CD4-positive, alpha-beta T cell treated with Interleukin-6 at 100 ng/mL for 8 hours (primary cell): ENCODE measurements around the gene MTX2.
"Not testable (repeated sequence)": the region's sequence is repeated elsewhere in the genome, so short reads cannot be mapped to it uniquely, and the experiment has no call there.

Experiments used
- DNase-seq: peaks from one replicate; pipeline ENCODE4 v3.0.0-alpha.2; 2020; ENCODE audit warnings: mixed read lengths, low spot score

MTX2 gene

DNA sequence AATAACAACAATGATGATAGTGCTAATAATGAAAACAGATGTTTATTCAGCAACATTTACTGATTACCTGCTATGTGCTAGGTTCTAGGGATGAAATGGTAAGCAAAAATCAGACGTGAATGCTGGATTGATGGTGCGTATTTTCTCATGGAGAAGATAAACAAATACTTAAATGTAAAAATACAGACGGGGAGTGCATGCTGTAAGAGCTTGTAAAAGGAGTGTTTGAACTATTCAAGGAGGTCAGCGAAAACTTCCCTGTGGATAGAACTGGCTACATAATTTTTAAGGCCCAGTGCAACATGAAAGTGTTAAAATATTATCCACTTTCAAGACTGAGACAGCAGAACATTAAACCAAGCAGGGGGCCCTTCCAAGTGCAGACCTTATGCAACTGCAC lies 22.1 kb downstream of the MTX2 start:
- DNase-seq: no peak

DNA sequence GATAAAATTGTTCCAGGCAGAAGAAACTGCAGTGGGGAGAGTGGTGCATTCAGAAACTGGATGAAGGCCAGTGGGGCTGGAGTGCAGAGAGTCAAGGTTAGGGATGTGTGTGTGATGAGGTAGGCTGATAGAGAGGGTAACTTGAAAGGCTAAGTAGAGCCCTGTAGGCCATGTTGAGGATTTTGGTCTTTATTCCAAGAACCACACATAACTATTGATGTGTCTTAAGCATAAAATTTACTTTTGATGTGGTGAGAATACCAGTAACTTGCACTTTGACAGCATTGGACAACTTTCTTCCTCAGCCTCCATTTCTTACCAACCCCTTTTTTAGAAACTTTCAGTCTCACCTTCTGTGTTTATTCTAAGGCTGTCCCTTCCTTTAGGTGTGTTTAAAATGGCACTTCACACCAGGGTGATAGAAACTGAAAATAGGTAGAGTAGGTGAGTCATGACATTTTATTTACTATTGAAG lies 22.6 kb downstream of the MTX2 start:
- DNase-seq: no peak

DNA sequence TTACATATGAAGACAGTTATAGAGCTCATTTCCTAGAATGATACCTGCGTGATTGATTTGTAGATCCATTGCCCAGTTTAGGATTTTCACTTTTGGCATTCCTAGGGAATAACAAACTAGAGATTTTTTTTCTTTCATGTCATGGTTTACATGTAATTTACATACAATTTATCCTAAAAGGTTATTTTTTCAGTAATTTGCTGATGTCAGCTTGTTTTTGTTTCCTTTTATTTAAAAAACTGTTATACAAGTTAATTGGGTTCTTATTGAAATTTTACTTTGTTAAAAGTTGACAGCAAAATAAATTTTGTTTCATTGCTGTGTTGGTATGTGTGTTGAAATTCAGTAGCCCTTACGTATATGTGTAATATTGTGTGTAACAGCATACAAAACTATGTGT lies 23.4 kb downstream of the MTX2 start:
- DNase-seq: no peak

DNA sequence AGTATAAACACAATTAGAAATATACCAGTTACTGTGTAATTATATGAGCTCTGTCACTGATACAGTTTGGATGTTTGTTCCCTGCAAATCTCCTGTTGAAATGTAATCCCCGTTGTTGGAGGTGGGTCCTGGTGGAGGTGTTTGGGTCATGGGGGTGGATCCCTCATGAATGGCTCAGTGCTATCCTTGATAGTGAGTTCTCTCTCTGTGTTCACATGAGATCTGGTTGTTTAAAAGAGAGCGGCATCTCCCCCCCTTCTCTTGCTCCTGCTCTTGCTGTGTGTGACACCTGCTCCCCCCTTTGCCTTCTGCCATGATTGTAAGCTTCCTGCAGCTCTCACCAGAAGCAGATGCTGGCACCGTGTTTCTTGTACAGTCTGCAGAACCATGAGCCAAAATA lies 24.1 kb downstream of the MTX2 start:
- no peak for DNase-seq

DNA sequence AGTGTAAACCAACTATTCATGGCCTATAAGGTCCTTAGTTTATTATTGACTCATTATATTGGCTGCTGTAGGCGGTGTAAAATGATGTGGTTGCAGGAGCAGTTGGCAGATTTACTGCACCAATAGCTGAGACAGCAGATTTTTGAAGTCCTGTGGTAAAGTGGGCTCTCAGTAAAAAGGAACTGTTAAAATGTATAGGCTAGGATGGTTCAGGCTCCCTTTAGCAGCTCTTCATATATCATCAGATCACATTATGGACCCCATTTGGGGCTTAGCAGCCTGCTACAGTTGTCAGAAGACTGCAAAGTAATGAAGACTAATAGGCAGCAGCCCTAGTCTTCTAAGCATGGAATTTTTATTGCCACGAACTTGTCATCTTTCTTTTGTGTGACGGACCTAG lies 27.8 kb downstream of the MTX2 start:
- DNase-seq: no peak

DNA sequence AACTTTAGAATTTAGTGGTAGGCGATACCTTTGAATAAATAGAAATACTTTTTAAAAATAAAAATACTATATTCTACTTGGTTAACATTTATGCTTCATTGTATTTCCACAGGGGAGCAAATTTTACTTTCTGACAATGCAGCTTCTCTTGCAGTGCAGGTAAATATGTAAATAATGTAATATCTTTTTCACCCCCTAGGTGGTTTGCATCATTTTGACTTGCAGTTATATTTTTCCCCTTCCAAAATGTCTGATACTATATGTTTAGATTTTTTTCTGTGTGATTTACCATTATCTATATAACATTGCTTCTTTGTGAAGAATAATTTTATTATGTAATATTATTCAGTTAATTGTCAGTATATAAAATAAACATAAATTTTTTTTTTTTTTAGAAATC lies 28.5 kb downstream of the MTX2 start:
- no peak for DNase-seq

DNA sequence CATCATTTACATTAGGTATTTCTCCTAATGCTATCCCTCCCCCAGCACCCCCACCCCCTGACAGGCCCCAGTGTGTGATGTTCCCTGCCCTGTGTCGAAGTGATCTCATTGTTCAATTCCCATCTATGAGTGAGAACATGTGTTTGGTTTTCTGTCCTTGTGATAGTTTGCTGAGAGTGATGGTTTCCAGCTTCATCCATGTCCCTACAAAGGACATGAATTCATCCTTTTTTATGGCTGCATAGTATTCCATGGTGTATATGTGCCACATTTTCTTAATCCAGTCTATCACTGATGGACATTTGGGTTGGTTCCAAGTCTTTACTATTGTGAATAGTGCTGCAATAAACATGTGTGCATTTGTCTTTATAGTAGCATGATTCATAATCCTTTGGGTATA lies 36.8 kb downstream of the MTX2 start:
- DNase-seq: not testable (repeated sequence)

DNA sequence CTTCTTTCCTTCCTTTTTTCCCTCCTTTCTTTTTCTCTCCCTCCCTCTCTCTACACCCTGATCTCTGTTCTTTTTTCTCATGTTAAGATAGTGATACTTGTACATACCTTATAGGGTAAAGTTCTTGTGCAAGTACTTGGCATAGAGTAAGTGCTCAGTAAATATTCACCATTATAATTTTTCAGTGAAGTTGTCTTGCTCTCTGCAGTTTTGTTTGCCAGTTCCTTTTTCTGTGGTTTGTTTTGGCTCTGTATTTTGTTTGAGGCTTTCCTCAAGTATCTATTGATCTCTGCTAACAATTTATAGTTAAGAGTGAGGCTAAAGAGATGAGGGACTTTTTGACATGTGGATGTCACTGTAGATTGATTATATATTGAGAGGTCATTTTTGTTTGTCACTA lies 48.0 kb downstream of the MTX2 start:
- no peak for DNase-seq

DNA sequence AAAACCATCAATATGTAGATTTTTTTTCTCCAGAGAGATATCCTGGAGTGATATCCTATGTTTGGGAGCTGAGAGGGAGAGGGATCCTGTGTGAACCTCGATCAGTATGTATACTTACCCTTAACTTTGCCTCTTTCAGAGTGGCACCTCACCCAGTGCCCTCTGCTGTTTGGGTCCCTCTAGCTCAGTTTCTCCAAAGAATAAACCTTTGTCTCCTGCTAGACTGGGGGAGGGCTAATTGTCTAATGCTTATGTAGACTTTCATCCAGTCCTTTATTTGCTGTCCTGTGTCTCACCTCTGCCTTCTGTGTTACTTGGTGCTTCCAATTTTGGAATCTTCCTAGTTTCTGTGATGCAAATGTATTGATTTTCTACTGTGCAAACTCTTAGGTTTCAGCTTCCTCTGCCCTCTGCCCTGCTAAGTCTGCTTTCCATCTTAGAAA lies 48.4 kb downstream of the MTX2 start:
- DNase-seq: no peak

DNA sequence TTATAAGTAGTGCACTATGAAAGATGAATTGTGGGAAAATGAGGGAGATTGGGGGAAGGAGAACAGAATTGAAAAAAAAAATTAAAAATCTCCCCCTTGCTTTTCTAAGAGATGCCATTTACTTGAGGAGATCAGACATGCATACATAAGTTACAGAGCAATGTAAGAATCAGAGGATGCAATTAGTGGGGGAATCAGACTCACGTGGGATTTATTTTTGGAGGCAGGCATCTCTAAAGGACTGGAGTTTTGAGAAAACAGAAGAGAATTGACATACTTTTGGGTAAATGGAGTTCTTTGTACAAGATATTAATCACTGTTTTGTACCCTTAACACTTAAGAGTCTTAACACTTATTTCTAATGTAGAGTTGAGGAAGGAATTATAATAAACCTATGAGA lies 52.7 kb downstream of the MTX2 start:
- no peak for DNase-seq

DNA sequence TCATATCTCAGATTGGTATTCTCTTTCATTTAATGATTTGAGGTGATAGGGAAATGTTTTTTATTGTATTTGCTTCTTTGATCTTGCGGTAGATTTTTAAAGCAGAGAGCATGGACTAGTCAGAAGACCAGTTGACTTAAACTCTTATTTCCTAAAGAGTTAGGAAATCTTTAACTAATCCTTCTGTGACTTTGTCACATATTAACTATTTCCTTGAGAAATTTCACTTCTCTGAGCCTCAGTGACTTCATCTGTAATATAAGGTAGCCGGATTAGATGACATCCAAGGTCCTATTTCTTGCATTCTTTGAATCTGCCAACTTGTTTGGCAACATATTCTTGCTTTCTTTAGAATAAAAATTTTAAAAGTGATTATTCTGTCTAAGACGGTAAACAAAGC lies 55.6 kb downstream of the MTX2 start:
- no peak for DNase-seq

DNA sequence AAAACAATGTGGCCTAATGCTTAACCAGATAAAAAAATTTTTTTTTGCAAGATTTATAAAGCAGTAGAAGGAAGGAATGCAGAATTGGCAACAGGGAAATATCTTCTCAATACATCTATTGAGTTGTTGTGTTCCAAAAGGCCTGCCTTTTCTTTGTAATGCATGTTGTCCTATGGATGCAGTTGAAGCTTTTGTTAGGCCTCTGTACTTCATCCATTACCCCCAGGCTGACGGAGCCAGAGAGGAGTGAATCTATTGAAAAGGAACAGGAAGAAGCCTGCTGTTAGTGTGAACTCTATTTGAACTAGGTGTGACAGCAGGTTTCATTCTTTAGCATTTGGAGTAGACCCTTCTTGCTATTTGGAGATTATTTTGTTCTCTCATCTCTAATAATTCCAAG lies 56.5 kb downstream of the MTX2 start:
- DNase-seq: no peak

DNA sequence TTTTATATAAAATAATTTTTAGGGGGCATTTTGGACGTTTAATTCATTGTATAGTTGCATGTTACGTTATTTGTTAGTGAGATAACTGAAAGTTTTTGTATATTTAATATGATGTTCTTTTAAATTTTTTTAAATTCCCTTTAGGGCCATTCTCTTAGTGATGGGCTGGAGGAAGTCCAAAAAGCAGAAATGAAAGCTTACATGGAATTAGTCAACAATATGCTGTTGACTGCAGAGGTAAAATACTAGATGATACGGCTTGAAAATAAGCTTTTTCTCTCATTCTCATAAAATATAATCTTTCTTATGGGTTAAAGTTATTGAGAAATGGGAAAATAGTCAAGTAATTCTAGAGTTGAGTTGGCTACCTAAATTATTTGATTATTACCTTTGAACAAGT lies 58.9 kb downstream of the MTX2 start:
- DNase-seq: no peak

DNA sequence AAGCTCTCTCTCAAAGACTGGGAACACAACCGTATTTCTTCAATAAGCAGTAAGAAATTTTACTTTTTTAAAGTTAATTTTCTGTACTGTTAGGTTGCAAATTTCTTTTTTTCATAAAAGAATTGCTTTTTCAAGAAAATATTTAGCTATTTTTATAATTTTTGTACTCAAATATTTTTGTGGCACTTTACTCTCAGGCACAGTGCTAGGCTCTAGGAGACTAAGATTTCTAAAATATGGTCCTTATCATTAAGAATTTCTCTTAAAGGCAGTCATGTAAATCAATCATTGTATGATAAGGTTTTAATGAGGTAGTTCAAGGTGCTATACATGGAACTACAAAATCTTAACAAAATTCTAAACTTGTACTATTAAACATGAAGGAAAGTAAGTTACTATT lies 61.4 kb downstream of the MTX2 start:
- no peak for DNase-seq

DNA sequence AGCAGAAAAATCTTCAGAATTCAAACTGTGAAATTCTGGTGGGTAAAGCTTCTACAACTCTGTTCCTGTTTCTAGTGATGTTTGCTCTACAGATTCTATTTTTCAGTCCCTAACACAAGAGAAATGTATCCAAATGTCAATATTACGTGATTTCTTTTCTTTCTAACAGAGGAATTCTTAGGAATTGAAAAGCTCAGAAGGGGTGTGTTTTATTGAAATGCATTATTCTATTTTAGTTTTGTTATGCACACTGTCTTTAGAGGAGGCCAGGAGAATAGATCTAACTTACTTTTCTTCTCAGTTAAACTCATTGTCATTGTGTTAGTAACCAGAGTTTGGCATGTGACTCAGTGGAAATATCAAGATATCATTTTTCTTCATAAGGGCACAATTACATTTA lies 62.4 kb downstream of the MTX2 start:
- DNase-seq: no peak

DNA sequence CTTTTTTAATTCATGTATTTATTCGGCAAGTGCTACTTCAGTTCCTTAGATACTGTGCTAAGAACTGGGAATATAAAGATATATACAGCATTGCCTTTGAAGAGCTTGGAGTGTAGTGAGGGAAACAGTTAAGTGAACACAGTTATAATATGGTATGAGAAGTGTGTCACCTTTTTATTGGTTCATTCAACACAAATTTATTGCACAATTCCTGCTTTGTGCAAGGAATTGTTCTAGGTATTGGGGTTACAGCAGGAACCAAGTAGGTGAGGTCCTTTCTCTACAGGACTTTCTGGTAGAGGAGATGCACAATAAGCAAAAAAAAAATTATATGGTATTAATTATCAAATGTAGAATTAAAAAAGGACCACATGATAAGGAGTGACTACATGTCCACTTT lies 65.5 kb downstream of the MTX2 start:
- DNase-seq: no peak

DNA sequence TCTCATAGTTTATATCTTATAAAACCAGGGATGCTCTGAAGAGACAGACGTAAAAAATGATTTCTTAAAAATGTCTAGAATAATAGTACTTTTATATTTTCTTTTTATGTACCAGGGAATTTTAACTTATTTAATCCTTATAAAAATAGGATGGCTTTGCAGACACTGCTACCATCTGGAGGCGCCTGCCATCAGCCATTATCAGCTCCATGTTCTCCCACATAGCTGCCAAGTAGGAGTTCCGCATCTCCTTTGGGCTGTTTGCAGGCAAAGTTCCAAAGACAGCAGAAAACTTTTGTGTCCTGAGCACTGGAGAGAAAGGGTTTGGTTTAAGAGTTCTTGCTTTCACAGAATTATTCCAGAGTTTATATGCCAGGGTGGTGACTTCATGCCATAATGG lies 69.2 kb downstream of the MTX2 start:
- DNase-seq: no peak

DNA sequence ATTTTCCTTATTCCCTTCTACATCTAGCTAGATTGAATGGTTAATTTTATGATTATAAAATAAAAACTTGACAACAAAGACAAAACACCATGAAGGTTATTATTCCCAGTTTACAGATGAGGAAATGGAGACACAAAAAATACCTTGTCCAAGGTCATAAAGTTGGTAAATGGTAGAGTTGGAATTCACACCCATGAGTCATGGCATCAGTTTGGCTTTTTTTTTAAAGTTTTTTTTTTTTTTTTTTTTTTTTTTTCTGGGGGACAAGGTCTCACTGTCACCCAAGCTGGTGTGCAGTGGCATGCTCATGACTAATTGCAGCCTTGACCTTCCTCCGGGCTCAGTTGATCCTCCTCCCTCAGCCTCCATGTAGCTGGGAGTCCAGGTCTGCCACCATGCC lies 70.0 kb downstream of the MTX2 start:
- DNase-seq: no peak

DNA sequence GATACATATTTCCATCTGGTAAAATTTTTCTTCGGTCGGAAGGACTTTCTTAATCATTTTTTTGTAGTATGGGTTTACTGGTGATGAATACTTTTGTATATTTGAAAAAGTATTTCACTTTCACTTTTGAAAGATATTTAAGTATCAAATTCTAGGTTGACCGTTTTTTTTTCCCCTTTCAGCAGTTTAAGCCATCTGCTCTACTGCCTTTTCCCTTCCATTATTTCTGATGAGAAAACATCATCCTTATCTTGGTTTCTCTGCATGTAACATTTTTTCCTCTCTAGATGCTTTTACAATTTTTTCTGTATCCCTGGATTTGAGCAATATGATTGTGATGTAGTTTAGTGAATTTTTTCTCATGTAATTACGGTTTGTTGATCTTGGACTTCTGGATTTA lies 87.0 kb downstream of the MTX2 start:
- DNase-seq: no peak

DNA sequence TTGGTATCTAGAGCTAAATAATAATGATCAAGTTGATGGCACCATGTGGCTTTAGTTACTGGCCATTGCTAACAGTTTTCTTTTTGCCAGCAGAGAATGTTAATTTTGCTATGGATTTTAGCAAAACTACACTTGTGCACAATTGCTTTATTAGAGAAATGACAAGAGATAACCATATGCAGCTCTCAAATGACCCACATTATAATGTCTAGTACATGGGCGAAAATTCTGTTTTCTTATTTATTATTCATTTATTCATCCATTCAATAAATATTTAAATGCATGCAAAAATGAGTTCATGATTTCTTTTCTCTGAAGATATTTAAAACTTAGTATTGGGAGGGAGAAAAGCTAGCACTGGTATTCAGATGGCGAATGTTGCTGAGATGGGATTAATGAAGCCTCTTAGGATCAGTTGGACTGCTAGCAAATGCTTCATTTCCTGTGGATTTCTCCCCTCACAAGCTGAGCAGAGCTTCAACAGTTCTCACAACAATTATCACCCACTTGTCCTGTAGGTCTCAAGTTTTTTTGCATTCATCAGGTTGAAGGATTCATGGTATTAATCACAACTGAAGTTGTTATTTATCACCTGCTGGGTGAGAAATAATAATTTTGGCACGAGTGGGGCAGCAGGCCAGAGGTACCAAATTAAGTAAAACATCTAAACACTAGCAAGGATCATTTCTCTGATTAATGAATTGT lies 95.2 kb downstream of the MTX2 start:
- DNase-seq: no peak

DNA sequence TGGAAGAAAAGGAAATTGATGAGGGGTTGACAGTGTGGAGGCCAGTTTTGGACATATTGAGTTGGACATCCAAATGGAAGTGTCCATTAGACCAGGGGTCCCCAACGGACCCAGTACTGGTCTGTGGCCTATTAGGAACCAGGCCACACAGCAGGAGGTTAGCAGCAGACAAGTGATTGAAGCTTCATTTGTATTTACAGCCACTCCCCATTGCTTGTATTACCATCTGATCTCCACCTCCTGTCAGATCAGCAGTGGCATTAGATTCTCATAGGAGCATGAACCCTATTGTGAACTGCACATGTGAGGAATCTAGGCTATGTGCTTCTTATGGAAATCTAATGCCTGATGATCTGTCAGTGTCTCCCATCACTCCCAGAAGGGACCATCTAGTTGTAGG lies 99.1 kb downstream of the MTX2 start:
- DNase-seq: no peak

DNA sequence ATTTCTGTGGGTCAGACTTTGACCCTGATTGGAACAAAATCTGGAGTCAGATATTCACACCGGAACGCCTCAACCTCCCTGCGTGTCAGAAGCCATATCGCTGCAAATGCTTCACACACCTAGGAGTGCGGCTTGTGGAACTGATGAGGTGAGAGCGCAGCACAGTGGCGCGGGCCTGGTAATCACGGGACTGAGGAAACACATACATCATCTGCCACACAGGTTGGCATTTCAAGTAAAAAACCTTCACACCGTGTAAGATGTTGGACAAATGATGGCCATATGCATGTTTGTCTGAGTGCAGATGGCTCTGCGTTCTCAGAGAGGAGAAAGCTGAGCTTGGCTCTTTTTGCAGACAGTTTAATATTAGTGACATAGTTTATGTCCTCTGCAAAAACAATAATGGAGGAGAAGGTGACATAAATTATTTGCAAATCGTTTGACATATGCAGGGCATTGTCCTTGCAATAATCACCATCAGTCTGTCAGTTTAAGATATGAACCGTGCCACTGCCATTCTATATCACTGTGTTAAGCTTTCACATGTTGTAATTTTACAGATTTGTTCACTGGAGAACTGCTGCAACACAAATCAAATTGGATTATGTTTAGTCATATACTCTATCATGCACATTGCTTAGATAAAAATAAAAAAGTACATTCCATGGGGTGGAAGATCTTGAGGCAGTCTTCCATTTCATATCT lies 101.4 kb downstream of the MTX2 start:
- no peak for DNase-seq

DNA sequence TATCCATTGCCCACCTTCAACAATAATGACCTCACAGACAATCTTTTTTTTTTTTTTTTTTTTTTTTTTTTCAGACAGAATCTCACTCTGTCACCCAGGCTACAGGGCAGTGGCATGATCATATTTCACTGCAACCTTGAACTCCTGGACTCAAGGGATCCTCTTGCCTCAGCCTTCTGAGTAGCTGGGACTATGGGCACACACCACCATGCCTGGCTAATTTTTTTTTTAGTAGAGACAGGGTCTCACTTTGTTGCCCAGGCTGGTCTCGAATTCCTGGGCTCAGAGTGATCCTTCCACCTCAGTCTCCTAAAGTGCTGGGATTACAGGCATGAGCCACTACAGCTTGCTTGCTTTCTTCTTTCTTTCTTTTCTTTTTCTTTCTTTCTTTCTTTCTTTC lies 103.9 kb downstream of the MTX2 start:
- DNase-seq: not testable (repeated sequence)

DNA sequence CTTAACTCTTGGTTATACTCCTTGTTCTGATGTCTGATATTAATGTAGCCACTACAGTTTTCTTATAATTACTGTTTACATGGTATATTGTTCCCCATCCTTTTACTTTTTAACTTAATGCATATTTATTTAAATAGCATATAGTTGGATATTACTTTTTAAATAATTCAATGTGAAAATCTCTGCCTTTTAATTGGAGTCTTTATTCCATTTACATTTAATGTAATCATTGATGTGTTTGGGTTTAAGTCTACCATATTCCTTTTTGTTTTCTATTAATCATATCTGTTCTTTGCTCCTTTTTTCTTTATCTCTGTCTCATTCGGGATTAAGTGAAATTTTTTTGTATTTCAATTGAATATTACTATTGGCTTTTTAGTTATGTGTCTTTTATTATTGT lies 109.1 kb downstream of the MTX2 start:
- no peak for DNase-seq
